Left cardiac atrium (tissue), 4 donors: Measurements from ENCODE around the gene SRSF12. TPM values are rescaled to one million over a fixed set of nuclear protein-coding genes. Genes with fewer than 3 reads are reported as not detected.
A peak's percentile ranks its signal among the peaks of the same experiment; 100 is the strongest.

Source experiments
- ATAC-seq, 2 donors: fragments of 200-7000 bp; cut with Tn5 transposase; one replicate each; pipeline ENCODE4 v1.9.1; 2020; ENCODE audit warnings: mild to moderate bottlenecking in 2 of 2, moderate library complexity in 2 of 2
- DNase-seq: peaks from one replicate; pipeline ENCODE4 v3.0.0-alpha.2; 2020
- intact Hi-C, 2 donors: fragments of 100-400 bp; cut with DNase I; formaldehyde crosslinking; loops; one replicate each; pipeline versions ENCODE4 v1.14.1 to v1.15.1; 2022 to 2023
- long read RNA-seq: library from polyadenylated mRNA; unstranded; transcript quantifications from one replicate; pipeline ENCODE4 v2.0.0, GENCODE V29; 2021
- total RNA-seq, 2 donors: library from RNA; stranded (reverse); fragmentation: NEBNext Ultra II Directional; extraction: Animal tissue kit (Norgen Biotek cat#: 25700); gene quantifications; one replicate each; pipeline ENCODE4 v1.2.1, GENCODE V29; 2021
- donor health status: DM: no; HTN: yes; CAD: no.
- donor health status: DM: no; HTN: yes; CAD: no; lungs with severe emphysema.
- donor health status: DM: yes; HTN: yes; CAD: no.
- donor health status: Dilated cardiomyopathy.

Gene SRSF12
- under 1 TPM; 0.09 to 0.65 TPM for total RNA-seq
- long read RNA-seq: 0 reads

DNA sequence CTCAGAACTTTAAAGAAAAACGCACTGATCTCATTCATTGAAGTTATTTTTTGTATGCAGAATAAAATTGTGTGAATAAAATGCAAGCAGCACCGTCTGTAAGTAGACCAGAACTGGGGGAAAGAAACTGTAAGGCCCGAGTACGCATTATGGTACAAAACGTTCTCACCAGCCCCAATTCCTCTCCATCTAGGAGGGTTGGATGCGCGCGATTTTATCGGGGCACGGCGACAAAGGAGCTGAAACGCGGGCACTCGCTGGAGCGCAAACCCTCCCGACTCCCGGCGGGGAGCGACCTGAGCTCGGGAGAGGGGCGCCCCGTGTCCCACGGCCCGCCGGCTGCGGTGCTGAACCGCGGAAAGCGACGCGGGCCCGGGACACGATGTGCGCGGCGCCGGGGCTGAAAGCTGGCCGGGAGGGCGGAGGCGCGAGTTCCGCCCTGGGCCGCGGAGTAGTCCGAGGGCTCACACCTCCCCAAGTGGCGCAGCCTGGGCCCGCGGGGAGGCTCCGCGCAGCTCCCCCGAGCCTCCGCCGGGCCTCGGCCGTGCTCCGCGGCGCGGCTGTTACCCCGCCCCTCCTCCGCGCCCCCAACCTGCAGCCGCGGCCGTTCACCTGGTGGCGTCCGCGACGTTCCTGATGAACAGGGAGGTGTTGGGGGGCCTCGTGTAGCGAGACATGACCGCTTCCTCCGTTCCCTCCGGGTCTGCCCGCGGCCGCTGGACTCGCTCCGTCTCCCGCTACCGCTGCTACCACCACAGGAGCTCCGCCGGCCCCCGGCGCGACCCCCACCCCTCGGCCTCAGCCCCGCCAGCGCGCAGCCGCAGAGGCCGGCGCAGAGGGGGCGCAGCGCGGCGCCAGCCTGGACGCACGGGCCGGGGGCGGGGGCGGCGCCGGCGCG, at the start of gene SRSF12:
TSS of gene SRSF12 (minus strand) at position 861 of the 898 bp plus-strand sequence. CDS start at position 677, 184 bp downstream.
- peak; percentile 85 to 93 for ATAC-seq
- peak; percentile 47 for DNase-seq
- intact Hi-C loops: loop anchor here in 1 of 2 donors (10.0 kb wide), 1 partner anchor 133 kb away; no protein-coding TSS in a partner anchor

DNA sequence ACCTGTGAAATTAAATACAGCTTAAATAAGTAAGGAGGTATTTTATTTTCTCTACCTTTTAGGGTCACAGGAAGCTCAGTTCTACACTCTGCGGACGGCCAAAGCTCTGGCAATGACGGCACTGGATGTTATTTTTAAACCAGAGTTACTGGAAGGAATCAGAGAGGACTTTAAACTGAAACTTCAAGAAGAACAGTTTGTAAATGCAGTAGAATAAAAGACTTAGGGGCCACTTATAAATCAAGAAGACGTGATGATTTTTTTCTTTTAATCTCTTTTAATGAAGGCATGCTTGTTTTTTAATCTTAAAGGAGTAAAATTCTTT, 44.1 kb upstream of the SRSF12 start:
- DNase-seq: peak; percentile 40
- ATAC-seq: peak; percentile 88 to 92
- intact Hi-C loops: no loop called here

DNA sequence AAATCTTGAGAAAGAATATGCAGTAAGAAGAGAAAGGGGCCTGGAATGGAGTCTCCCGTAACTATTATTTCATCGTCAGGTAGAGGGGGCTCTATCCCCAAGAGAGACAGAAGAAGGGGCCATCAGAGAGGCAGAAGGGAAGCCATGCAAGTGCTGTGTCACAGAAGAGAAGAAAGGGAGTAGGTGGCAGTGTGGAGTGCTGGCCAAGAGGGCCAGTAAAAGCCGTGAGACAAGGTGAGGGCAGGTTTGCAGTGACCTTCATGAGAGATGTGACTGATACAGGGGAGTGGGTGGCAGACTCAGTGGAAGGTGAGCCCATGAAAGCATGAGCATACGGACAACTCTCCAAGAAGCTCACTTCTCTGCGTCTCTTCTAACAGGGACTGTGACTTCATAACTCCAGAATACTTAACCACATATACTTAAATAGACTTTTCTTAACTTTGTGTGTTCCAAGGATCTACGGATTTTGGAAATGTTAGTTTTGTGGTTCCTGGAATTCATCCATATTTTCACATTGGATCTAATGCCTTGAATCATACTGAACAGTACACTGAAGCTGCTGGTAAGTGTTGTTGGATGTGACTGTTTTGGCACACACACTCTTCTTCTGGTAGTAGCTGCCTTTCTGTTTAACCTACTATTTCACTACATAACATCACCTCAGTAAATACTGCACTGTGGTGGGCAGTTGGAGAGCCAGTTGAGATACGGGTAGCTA, 43.6 kb upstream of the SRSF12 start:
- DNase-seq (no peak), ATAC-seq (peak; percentile 77 to 84)
- intact Hi-C loops: no loop called here

DNA sequence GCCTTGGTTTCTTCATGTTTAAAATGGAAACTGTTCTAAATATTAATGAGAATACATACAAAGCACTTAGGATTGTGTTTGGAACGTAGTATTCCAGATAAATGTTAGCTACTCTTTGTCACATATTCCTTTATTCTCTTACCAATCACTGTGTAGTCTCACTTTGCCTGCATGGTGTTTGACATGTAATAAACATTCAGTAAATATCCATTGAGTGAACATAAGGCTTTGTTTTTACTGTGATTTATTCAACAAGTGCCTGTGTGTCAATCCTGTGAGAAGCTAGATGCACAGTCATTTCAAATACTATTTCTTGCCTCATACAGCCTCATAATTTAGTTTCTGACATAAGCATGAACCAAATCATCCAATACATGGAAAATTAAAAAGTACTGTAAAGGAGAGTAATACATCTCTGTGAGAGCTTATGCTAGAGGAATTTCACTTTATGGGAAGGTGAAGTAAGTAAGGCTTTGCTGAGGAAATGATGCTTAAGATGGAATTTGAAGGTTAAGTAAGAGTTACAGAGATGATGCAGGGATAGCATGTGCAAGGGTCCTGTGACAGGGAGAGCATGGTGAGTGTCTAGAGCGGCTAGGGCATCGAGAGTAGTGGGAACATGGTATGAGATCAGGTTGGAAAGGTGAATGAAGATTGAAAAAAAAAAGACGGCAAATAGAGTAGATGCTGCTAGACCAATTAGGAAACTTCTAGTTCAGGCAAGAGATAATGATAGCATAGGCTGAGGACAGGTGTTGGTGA, 42.6 kb upstream of the SRSF12 start:
- ATAC-seq (no peak), DNase-seq (no peak)
- intact Hi-C loops: no loop called here

DNA sequence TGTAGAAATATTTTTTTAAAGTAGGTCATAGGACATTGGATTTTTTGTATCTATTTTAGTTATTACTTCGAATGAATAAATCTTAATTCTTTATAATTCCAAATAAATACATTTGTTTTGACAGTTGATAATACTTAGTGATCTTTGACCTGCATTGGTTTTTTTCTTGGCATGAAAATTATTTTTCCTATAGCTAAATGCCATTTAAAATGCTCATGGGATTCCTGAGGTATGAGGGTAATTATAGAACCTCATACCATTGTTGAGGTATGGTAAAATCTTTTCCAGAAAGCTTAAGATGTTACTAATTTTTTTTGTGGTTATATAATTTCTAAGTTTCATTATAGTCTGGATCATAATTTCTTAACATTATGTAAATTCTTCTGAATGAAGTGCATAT, 36.3 kb upstream of the SRSF12 start:
- intact Hi-C loops: no loop called here
- DNase-seq: no peak
- ATAC-seq: no peak

DNA sequence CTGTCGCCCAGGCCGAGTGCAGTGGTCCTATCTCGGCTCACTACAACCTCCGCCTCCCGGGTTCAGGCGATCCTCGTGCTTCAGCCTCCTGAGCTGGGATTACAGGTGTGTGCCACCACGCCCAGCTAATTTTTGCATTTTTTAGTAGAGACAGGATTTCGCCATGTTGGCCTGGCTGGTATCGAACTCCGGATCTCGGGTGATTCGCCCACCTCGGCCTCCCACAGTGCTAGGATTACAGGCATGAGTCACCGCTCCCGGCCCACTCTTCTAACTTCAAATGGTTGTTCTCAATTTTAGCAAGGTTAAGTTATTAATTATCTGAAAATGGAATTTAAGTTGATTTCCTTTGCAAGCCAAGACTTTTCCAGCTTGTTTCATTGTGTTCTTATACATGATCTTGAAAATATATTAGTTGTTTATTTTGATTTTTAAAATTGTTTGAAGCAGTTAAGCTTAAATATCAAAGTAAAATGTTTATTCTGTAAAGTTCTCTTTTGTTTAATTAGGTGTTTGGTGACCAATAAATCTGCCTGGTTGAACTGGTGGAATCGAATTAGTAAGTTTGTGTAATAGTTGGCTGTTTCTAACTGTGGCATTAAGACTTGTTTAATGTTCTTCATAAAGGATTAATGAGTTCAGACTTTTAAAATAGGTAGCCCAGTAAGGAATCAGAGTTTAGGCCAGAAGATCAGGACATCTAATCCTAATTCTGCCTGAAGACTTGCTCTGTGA, 30.3 kb upstream of the SRSF12 start:
- ATAC-seq (no peak), DNase-seq (no peak)
- intact Hi-C loops: no loop called here

DNA sequence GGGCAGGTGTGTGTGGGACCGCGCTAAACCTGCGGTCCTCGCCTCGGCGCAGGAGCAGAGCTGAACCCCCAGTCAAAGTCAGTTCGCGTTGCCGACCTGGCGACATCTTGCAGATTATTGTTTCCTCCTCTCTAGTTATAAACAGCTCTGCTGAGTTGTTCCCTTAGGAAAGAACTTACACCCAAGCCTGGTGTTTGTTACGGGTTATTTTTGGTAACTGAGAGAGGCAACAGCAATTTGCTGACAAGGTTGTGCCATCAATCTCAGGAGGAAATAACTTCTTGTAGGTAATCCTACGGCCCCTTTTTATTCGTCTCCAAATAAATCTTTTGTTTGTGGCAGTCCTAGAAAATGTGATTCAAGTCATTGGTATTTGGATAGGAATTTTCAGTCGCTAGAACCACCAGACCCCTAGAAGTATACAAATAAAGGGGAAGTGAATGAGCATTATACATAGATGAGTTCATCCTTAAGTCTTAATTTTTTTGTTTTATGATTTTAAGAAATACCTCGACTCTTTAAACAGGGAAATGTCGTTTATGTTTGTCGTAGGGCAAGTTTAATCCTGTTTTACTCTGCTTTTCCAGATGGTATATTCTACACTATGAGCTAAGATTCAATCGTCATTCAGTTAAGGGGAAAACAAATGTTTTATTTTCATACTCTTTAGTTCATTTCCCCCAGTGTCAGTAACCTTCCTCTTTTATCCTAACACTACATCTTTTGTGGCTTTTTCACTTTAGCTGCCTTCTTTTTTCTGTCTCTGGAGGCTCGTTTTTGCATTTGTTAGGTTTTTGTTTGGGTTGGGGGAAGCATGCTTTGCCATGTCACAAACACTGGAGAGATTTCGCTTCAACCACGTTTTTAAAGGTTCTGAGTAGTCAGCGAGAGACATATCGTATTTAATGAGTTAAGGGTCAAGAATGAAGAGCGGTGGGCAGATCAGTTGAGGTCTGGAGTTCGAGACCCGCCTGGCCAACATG, 29.1 kb upstream of the SRSF12 start:
- peak in 1 of 2 donors; percentile 23 for ATAC-seq
- no peak for DNase-seq
- intact Hi-C loops: no loop called here

DNA sequence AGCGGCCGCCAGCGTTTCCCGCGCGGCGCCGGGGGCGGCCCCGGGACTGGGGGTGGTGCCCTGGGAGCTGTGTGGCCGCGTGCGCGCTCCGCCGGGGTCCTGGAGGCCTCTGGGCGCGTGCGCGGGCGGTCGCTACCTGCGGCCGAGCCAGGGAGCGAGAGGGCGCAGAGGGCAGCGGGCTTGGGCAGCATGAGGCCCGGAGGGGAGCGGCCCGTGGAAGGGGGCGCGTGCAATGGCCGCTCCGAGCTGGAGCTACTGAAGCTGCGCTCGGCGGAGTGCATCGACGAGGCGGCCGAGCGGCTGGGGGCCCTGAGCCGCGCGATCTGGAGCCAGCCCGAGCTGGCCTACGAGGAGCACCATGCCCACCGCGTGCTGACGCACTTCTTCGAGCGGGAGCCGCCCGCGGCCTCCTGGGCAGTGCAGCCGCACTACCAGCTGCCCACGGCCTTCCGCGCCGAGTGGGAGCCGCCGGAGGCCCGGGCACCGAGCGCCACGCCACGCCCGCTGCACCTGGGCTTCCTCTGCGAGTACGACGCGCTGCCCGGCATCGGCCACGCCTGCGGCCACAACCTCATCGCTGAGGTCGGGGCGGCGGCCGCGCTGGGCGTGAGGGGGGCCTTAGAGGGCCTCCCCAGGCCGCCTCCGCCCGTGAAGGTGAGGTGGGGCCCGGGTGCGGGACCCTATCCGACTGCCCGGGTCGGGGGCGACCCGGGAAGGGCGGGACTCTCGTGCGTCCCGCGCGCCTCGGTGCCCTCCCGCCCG, 28.3 kb upstream of the SRSF12 start, which contains the start of gene PM20D2:
TSS of gene PM20D2 (plus strand) at position 100 of the 762 bp plus-strand sequence. CDS start at position 190, 90 bp downstream.
- intact Hi-C loops: no loop called here
- DNase-seq (peak; percentile 78), ATAC-seq (peak; percentile 95 to 96)

DNA sequence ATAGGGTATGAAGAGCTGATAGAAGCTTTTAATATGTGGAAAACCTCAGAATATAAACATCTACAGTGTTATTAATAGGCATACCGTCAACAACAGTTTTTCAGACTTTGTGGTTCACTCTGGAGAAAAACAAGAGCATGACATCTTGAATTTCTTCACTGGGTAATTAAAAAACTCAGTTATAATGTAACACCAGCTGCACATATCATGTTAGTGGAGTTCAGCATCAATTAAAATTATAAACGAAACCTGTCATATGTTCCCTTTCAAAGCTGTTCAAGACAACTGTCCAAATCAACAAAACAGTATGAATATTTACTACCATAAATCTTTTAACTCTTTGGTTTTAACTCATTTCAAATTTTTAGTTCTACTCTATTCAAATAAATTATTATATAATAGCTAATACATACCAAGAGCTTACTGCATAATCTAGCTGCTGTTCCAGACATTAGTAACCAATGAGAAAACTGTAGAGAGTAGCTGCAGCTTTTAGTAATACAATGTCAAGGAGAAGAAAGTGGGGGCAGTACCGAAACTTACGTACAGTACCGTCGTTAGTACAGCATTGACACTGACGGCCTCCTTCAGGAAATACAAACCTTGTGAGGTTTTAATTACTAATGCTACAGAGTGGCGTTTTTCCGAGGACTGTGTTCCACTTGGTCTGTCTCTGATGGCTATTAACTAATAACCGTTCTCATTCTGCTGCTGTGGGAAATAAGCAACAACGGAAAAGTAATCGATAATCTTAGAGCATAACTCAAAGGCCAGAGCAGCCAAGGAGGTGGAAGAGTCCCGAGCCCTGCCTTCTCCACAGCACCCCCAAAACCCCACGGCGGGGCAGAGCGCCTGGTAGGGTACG, 27.5 kb upstream of the SRSF12 start:
- no peak for DNase-seq
- intact Hi-C loops: no loop called here
- ATAC-seq: peak; percentile 36 to 40

DNA sequence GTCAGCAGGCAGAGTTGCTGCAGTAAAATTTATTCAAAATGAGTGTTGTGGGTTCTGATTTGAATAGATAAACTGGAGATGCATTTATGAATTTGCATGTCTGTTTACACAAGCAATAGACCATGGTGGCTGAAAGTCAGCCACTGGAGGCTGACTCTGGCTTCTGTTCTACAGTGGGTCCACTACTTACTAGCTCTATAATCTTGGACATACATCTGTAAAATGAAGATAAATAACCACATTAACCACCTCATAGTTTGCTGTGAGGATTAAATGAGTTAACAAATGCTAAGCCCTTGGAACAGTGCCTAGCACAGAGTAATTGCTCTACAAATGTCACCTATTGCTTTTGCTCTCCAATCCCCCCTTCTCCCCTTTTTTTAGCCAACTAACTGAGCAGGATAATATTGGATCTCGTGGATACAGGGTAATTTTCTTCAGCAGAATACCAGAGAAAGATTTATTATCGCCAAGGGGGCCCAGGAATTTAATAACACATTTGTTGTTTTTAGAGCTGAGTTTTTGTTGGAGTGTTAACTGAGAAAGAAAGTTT, 26.6 kb upstream of the SRSF12 start:
- DNase-seq: no peak
- ATAC-seq: no peak
- intact Hi-C loops: no loop called here

DNA sequence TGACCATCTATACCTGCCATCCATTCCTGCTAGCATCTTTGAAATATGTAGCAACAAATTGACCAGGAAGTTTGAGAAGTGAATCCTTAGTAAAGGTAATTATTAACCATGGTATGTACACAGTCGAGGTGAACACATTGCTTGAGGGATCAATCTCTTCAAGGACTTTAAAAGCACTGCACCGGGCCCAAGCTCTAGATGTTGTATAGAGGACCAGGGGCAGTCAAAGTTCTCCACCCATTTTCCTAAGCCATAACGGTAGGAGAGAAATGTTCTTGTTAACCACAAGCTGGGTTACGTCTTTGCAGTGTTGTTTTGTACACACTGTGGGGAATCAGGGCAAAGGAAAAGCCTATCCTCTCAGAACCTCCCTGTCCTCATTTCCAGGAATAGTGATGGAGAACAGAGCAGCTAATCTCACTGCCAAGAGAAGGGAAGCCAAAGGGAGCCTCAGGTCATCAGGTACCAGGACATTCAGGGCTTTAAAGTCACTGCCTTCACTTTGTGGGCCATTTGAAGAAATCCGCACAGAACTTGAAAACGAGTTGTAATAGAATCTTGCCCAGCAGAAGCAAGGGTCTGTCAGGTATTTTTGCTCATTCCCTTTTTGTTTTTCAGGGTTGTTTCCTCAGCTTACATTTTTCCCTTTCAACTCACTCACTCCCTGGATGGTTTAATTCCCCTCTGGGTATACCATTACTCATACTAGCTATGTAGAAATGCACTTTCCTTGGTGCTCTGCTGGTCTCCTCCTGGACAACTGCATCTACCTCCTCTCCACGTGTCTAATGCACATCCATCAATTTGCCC, 22.7 kb upstream of the SRSF12 start:
- intact Hi-C loops: no loop called here
- ATAC-seq (no peak), DNase-seq (no peak)

DNA sequence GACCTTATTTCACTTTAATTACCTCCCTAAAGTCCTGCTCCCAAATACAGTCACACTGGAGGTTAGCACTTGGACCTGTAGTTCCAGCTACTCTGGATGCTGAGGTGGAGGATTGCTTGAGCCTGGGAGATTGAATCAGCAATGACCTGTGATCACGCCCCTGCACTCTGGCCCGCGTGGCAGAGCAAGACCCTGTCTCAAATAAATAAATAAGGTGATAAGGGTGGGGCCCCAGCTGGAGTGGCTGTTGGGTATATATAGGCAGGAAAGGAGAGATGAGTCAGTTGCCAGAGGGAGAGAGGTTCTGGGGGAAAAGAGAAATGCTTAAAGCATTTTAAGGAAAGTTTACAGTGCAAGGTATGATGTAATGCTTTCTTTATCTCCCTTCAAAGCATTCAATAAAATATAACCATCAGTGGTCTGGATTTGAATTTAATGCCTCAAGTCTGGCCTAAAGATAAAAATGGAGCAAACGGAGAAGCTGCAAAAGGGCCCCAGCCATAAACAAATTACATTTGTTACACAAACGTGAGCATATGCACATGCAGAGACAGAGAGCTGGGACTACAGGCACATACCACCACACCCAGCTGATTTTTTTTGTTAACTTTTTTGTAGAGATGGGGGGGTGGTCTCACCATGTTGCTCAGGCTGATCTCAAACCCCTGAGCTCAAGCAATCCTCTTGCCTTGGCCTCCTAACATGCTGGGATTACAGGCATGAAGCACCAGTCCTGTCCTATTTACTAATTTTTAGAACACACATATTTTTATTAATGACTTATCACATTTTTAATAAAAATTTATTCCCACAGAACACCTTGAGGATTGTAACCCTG, 21.9 kb upstream of the SRSF12 start:
- intact Hi-C loops: no loop called here
- DNase-seq: no peak
- ATAC-seq: no peak

DNA sequence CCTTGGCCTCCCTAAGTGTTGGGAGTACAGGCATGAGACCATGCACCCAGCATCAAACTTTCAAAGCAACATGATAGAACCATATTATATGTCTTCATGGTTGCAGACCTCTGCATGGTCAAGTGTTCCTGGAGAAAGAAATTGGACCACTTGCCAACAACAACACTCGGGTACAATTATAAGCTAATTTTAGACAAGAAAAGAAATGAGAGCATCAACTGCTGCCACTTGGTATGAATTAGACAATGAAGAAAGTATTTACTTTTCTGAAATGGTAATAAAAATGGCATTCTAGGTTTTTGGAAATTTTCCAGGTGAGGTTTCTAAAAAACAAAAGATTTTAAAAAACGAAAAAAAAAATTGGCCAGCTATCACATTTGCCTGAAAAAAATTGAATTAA, 20.3 kb upstream of the SRSF12 start:
- intact Hi-C loops: no loop called here
- DNase-seq: no peak
- ATAC-seq: no peak

DNA sequence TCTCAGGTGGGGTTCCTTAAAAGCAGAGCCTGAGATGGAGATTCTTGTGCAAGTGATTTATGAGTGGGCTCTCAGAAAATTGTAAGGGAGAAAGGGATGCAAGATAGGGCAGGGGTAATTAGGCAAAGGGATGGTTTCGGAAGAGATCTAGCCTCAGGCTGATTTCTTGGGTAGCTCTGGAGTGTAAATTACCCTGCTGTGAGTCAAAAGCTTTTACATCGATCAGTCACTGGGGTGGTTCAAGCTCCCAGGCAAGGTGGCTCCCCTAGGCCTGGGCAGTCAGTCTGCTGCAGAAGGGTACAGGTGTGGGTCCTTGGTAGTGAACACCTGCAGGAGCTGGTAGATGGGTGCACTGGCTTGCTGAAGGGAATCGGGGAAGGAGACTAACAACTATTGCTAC, 16.9 kb upstream of the SRSF12 start:
- intact Hi-C loops: no loop called here
- DNase-seq (no peak), ATAC-seq (no peak)
